HG03460 (cell line): ENCODE results near the gene MTHFR.

Experiments
- ATAC-seq: cut with Tn5 transposase; IDR thresholded peaks from one replicate; pipeline ENCODE4 v1.9.1; 2021; ENCODE audit not compliant: unreplicated experiment

MTHFR gene

GRCh38 chr1:11761988-11762406 is 43.8 kb downstream of the MTHFR start, which contains the start of gene C1orf167:
C1orf167 (plus strand) TSS chr1:11762193; CDS start chr1:11764401, 2,208 bp downstream.
- ATAC-seq: no peak

DNA sequence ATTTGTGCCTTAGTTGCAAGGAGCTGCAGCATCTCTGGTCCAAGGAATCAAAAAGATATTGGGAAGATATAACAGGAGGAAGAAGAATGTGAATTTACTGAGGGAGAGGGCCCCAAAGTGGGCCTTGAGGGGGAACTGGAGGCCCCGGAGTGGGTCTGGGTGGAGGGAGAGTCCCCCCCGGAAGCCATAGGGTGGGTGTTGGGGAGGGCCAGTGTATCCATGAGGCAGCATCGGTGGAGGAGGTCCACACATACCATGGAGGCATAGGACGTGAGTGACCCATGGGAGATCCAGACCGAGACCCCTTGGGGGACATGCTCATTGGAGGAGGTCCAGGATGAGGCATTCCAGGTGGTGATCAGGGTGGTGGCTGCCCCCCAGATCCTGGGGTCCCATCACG is 44.5 kb downstream of the MTHFR start:
- no peak for ATAC-seq

- ATAC-seq: no peak
Measured at GRCh38 chr1:11759791-11760190, 46.0 kb downstream of the MTHFR start.

GRCh38 chr1:11757047-11757446 is 48.7 kb downstream of the MTHFR start:
- no peak for ATAC-seq

GRCh38 chr1:11753555-11754208 is 52.1 kb downstream of the MTHFR start:
- ATAC-seq: no peak

GRCh38 chr1:11752359-11753088 is 53.2 kb downstream of the MTHFR start:
- ATAC-seq: no peak

DNA sequence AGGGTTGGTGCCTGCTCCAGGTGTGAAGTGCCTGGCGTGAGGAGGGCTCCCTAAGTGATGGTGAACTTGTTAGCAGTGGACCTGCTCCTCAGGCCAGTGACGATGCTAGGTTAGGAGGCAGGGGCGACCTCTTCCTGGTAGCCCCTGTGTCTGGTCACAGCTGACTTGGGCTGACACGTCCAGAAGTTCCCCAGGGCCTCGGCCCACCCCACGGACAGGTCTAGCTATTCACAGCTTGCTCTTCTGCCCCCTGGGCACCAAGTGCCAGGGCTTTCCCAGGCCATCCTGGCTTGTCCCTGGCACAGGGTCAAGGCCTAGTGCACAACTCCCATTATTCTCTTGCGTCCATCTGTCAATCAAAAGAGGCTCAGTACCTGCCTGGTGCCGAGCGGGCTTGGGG is 54.7 kb downstream of the MTHFR start:
- ATAC-seq: no peak

- no peak for ATAC-seq
Measured at GRCh38 chr1:11749996-11750395, 55.8 kb downstream of the MTHFR start.

DNA sequence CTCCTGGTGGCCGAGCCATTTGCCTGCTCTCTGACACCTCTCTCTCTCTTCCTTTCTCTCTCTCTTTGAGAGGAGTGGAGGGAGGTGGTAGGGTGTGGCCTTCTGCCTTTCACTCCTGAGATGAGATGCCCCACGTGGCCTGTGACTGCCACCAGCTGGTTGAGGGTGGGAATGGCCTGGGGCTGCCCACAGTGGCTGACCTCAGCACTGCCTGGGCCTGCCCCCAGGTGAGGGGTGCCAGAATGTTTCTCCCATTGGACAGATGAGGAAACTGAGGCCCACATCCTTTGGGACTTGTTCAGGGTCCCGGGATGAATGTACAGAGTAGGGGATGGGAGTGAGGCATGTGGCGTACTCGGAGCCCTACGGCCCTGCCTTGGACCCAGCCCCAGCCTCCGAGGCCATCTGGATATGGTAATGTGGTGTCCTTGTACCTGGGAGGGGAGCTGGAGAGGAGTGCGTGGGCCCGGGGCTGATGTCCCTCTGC is 56.5 kb downstream of the MTHFR start:
- peak; percentile 81 for ATAC-seq

GRCh38 chr1:11748294-11749202 is 57.2 kb downstream of the MTHFR start:
- ATAC-seq: no peak

- no peak for ATAC-seq
Measured at GRCh38 chr1:11746795-11747487, 58.8 kb downstream of the MTHFR start.

DNA sequence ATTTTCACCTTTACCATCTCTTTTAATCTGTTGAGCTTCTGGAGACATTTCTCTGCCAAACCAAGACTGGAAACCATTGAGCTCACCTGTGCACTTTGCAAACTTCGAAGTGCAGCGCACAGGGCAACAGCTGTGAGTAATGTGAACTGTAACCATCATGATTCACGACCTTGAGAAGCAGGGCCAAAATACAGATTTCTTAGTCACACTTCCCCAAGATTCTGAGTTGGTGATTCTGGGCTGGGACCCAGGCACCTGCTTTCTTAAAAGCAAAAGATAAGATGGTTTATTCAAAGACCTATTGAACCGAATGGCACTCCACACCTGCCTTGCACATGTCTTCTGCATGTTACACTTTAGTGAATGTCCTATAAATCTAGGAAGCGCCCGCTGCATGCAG is 59.7 kb downstream of the MTHFR start:
- no peak for ATAC-seq

GRCh38 chr1:11744287-11744686 is 61.5 kb downstream of the MTHFR start:
- ATAC-seq: no peak

GRCh38 chr1:11741919-11742558 is 63.7 kb downstream of the MTHFR start:
- ATAC-seq: no peak

DNA sequence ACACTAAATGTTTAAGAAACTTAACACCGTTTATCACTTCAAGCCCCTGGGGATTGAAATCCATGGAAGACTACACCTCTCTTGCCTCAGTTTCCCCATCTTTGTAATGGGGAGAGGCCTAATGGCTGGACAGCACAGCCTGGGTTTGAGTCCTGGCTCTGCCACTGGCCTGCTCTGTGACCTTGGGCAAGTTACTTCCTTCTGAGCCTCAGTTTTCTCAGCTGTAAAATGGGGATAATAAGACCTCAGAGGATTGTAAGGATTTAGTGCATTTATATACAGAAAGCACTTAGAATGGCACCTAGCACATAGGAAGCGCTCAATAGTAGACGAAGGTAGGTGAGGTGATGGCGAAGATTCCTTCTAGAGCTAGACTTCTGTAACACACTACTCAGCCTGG is 64.3 kb downstream of the MTHFR start:
- no peak for ATAC-seq

DNA sequence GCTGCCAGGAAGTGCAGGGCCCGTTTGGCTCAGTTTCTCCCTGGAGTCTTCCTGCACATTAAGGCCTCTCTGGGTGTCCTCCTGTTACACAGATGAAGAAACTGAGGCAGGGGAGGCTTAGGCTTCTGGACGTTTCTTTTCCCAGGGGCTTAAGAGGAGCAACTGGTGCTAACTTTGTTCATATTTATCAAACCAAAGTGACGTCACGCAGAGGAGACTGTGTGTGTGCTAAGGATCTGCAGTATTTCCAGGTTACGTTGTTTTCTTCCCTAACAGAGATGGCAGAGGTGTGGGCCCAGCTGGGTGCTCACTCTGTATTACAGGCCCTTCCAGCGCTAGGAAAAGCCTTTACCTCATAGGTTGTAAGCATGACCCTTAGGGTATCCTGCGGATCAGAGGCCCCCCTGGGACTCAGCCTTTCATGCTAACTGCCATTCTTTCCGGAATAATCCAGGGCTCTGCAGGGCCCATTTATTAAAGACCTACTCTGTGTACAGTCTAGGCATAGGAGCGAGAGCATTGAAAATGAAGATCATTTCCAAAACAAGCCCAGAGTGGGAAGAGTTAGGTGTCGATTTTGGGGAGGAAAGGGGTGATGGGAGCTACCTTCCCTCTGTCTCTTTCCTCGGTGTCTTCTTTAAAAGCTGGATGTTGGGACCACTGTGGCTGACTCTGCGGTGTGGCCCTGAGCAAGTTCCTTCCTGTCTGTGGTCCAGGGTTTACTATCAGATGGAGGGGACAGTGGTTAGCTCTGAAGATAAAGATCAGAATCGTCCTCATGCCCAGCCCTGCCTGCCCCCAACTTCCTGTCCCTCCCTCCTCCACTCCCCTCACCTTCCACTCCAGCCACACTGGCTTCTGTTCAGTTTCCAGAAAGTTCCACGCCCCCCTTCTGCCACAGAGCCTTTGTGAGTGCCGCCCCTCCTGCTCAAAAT is 65.2 kb downstream of the MTHFR start:
- ATAC-seq: no peak

DNA sequence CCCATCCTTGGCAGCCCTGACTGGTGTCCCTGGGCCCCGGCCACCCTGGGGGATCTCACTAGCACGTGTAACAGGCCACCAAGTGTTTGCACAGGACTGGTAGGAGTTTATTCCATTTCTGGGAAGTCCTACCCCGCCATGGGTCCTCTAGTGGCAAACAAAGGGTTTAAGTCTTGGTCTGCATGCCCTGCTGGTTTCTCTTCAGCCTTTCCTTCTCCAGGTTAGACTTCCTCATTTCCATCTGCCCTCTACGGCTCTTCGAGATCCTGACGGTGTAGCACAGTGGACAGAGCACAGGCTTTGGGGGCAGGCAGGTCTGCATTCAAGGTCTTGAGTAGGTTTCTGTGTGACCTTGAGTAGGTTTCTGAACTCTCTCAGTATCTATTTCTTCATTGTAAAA is 67.0 kb downstream of the MTHFR start:
- no peak for ATAC-seq

DNA sequence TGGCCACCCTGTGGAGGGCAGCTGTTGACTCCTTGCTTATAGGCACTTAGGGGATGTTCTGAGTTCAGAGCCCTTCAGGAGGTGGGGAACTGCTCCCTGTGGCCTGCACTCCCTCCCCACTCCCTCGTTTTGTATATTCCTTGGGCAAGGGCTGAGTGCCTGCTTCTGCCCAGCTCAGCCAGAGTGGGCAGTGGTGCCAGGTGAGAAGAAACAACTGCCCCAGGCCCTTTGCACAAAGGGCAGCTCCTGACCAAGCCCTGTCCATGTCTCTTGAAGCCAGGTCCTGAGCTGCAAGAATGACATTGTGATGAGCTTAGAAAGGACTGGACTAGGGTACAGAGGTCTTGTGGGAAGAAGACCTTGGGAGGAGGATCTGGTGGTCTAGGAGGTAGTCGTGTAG is 67.7 kb downstream of the MTHFR start:
- no peak for ATAC-seq
